Lower lobe of right lung (tissue), 2 donors: ENCODE data around the gene RBBP5. TPM values are rescaled to one million over a fixed set of nuclear protein-coding genes. Genes with fewer than 3 reads are reported as not detected.

ENCODE experiments used
- ATAC-seq, 2 donors: fragments of 200-7000 bp; cut with Tn5 transposase; one replicate each; pipeline ENCODE4 v1.9.1; 2020 to 2022; ENCODE audit warnings: mild to moderate bottlenecking in 2 of 2, moderate library complexity in 2 of 2
- DNase-seq: peaks from one replicate; pipeline ENCODE4 v3.0.0-alpha.2; 2020
- H3K27ac ChIP-seq: fragments of 200-600 bp; one replicate; pipeline ENCODE4 v1.8.0; 2022
- H3K27me3 ChIP-seq: fragments of 200-600 bp; one replicate; pipeline ENCODE4 v1.8.0; 2022; ENCODE audit warnings: low read depth
- H3K36me3 ChIP-seq: fragments of 200-600 bp; one replicate; pipeline ENCODE4 v1.8.0; 2022; ENCODE audit warnings: mild to moderate bottlenecking
- H3K4me1 ChIP-seq: fragments of 200-600 bp; one replicate; pipeline ENCODE4 v1.8.0; 2022
- H3K4me3 ChIP-seq: fragments of 200-600 bp; one replicate; pipeline ENCODE4 v1.8.0; 2022; ENCODE audit warnings: mild to moderate bottlenecking
- H3K9me3 ChIP-seq: fragments of 200-600 bp; one replicate; pipeline ENCODE4 v1.8.0; 2022
- intact Hi-C: fragments of 100-400 bp; cut with DNase I; formaldehyde crosslinking; loops from one replicate; pipeline ENCODE4 v1.11.0; 2022
- total RNA-seq: library from RNA; stranded (reverse); fragmentation: NEBNext Ultra II Directional; extraction: Animal tissue kit (Norgen Biotek cat#: 25700); gene quantifications from one replicate; pipeline ENCODE4 v1.2.1, GENCODE V29; 2021
- TF ChIP-seq, protein P1 (sequence below): fragments of 200-600 bp; IDR thresholded peaks from one replicate; pipeline ENCODE4 v1.8.0; 2022; ENCODE audit warnings: antibody characterized with exemption, mild to moderate bottlenecking
- donor health status: DM: no; HTN: yes; CAD: no; lungs with severe emphysema.

RBBP5 gene
- total RNA-seq, 1 donor from 2014 or later: 17.9 TPM

- no peak overlapping the region for H3K4me3 ChIP-seq
- H3K36me3 ChIP-seq: no peaks in the 10 kb centered on the region
- TF ChIP-seq, protein P1, sequence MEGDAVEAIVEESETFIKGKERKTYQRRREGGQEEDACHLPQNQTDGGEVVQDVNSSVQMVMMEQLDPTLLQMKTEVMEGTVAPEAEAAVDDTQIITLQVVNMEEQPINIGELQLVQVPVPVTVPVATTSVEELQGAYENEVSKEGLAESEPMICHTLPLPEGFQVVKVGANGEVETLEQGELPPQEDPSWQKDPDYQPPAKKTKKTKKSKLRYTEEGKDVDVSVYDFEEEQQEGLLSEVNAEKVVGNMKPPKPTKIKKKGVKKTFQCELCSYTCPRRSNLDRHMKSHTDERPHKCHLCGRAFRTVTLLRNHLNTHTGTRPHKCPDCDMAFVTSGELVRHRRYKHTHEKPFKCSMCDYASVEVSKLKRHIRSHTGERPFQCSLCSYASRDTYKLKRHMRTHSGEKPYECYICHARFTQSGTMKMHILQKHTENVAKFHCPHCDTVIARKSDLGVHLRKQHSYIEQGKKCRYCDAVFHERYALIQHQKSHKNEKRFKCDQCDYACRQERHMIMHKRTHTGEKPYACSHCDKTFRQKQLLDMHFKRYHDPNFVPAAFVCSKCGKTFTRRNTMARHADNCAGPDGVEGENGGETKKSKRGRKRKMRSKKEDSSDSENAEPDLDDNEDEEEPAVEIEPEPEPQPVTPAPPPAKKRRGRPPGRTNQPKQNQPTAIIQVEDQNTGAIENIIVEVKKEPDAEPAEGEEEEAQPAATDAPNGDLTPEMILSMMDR: no peak
- ATAC-seq (no peak), DNase-seq (no peak)
- no peaks in the 10 kb centered on the region for H3K27me3 ChIP-seq
- intact Hi-C loops: no loop called here
- H3K9me3 ChIP-seq: no peaks in the 10 kb centered on the region
- no peak overlapping the region for H3K27ac ChIP-seq
- no peaks in the 10 kb centered on the region for H3K4me1 ChIP-seq
These were observed 56.1 kb downstream of the RBBP5 start for GRCh38 chr1:205065666-205066065.

GRCh38 chr1:205064741-205065316 lies 56.9 kb downstream of the RBBP5 start:
- no peak overlapping the region for H3K27ac ChIP-seq
- TF ChIP-seq, protein P1: no peak
- intact Hi-C loops: no loop called here
- ATAC-seq: no peak
- no peak for DNase-seq
- H3K27me3 ChIP-seq: no peaks in the 10 kb centered on the region
- H3K9me3 ChIP-seq: no peaks in the 10 kb centered on the region
- no peaks in the 10 kb centered on the region for H3K4me1 ChIP-seq
- no peak overlapping the region for H3K4me3 ChIP-seq
- H3K36me3 ChIP-seq: no peaks in the 10 kb centered on the region

GRCh38 chr1:205064301-205064700 lies 57.5 kb downstream of the RBBP5 start:
- Histone ChIP-seq H3K27ac (no peak overlapping the region), H3K4me1 (no peaks in the 10 kb centered on the region), H3K9me3 (no peaks in the 10 kb centered on the region), H3K27me3 (no peaks in the 10 kb centered on the region), H3K4me3 (no peak overlapping the region), H3K36me3 (no peaks in the 10 kb centered on the region)
- DNase-seq: no peak
- no peak for ATAC-seq
- TF ChIP-seq, protein P1: no peak
- intact Hi-C loops: no loop called here

GRCh38 chr1:205062895-205063294 lies 58.9 kb downstream of the RBBP5 start:
- TF ChIP-seq, protein P1: no peak
- intact Hi-C loops: no loop called here
- ATAC-seq (no peak), DNase-seq (no peak)
- no peaks in the 10 kb centered on the region for H3K36me3 ChIP-seq
- no peak overlapping the region for H3K4me3 ChIP-seq
- no peaks in the 10 kb centered on the region for H3K27me3 ChIP-seq
- H3K27ac ChIP-seq: no peak overlapping the region
- no peaks in the 10 kb centered on the region for H3K4me1 ChIP-seq
- no peaks in the 10 kb centered on the region for H3K9me3 ChIP-seq

DNA sequence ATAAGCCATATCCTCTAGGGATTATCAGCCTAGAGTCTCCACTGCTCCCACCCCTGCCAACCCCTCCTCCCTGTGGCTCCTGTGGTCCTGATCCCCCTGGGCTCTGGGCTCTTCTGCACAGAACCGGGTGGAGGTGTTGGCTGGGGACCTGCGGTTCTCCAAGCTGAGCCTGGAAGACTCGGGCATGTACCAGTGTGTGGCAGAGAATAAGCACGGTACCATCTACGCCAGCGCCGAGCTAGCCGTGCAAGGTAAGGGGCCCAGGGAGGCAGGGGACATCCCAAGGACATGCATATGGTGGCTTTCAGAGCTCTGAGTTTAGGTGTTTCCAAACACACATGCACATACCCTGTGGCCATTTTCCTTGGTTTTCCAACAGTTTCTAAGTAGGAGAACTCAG lies 59.5 kb downstream of the RBBP5 start:
- TF ChIP-seq, protein P1: no peak
- H3K4me1 ChIP-seq: no peaks in the 10 kb centered on the region
- no peak overlapping the region for H3K4me3 ChIP-seq
- H3K36me3 ChIP-seq: no peaks in the 10 kb centered on the region
- ATAC-seq (no peak), DNase-seq (no peak)
- intact Hi-C loops: no loop called here
- H3K27me3 ChIP-seq: no peaks in the 10 kb centered on the region
- H3K27ac ChIP-seq: no peak overlapping the region
- H3K9me3 ChIP-seq: no peaks in the 10 kb centered on the region
